DMS 273 (cell line): ENCODE measurements around the gene INHBA.

ENCODE experiments used
- DNase-seq: peaks from one replicate; lab custom pipeline; 2025; ENCODE audit not compliant: unreplicated experiment; lab: John Stamatoyannopoulos, UW

Gene INHBA

GRCh38 chr7:41689815-41690214 lies 13.1 kb downstream of the INHBA start:
- no peak for DNase-seq

DNA sequence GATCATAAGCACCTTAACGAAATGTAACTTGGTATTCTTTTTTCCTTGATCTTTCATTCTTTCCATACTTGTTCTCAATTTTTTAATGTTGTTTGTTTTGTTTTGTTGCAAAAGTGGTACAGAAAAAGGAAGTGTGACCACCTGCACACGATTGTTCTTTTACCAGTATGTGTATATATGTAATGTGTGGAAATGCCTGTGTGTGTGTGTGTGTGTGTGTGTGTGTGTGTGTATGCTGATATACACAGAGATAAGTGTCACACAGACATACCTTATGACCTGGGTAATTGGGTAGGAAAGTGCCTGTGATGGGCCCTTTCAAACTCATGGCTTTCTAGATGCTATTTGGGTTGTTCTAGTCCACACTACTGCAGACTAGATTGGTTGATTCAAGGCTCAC lies 14.0 kb downstream of the INHBA start:
- DNase-seq: no peak

- no peak for DNase-seq
These were observed 14.8 kb downstream of the INHBA start for GRCh38 chr7:41688012-41688625.

- DNase-seq: no peak
These were observed 17.2 kb downstream of the INHBA start for GRCh38 chr7:41685684-41686083.

DNA sequence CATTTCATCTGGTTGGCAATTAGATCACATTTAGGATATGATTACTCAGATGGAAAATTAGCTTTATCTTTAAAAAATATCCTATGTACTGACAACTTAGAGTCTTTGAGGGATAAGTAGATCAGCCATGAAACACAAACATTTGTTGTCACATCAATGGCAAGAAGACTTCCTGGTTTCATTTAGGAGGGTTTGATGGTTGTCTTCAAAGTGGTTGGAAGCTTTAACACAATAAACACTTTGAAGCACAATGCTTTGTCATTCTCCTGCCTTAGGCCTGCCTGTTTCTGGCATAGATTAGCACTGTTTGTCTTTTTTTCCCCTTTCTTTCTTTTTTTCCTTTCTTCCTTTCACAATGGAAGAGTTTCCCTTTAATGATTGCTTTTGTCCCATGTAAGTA lies 20.5 kb downstream of the INHBA start:
- no peak for DNase-seq

DNA sequence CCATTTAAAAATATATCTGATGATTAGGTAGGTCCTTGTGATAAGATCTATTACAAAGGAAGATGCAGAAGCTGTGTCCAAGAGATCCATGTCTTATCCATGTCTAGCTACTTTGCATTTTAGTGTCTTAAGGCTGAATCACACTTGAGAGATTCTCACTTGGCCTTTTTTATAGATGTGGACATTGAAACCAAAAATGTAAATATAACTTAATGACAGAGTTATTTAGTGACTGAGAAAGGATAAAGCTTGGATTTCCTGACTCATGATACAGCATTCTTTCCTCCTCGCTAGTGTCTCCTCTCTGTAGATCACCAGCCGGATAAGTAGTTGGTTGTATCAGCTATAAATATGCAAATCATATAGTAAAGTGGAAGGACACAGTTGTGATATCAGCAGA lies 23.3 kb downstream of the INHBA start:
- DNase-seq: no peak

DNA sequence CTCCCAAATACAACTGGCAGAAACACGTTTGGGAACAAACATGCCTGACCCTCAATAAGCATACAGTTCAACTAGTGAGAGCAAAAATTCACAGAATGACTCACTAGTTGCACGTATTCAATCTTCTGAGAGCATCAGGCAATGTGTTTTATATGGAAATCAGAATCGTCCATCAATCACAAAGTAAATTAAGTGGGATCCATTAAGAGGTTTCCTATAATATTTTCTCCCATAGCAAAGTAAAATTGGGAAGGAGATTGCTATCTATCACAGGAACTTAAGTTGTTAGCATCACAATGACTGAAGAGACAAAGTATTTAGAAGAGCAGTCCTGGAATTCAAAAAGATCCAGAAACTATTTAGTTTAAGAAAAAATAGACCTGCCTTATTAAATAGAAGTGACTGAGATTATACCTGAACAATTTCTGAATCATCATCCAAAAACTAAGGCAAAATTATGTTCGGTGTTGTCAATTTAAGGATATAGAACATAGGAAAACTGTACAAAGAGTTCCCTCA lies 28.3 kb downstream of the INHBA start:
- DNase-seq: no peak

DNA sequence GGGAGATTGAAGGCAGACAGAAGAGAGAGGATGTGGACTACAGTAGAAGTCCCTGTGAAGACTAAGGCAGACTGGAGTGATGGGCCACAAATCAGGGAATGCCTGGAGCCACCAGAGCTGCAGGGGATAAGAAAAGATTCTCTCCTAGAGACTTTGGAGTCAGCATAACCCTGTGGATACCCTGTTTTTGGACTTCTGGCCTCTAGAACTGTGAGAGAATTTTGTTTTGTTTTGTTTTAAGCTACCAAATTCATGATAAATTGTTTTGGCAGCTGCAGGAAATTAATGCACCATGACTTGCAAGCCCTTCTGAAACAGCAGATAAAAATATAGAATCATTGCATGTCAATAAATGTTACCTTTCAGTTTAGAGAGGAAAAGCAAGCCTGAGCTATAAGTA lies 41.3 kb downstream of the INHBA start:
- no peak for DNase-seq

GRCh38 chr7:41659539-41659938 lies 43.4 kb downstream of the INHBA start:
- DNase-seq: no peak

DNA sequence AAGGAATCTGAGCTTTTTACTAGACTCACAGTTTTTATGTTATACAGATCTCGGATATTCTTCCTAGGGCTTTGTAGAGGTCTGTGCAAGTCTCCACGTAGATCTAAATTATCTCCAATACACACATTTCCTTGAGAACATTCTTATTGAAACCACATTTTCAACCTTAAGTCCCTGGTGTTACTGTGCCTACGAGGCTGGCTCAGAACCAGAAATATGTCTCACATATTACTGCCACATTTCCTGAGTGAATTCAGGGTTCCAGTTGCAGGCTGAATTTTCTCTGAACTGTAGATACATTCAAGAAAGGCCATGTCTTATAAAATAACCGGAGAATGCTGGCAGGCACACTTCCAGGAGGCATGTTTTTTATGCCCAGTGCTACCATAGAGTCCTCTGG lies 46.5 kb downstream of the INHBA start:
- no peak for DNase-seq

- DNase-seq: no peak
These were observed 47.5 kb downstream of the INHBA start for GRCh38 chr7:41655426-41655825.

- DNase-seq: no peak
These were observed 50.6 kb downstream of the INHBA start for GRCh38 chr7:41652267-41652666.

GRCh38 chr7:41648501-41648900 lies 54.4 kb downstream of the INHBA start:
- DNase-seq: no peak

DNA sequence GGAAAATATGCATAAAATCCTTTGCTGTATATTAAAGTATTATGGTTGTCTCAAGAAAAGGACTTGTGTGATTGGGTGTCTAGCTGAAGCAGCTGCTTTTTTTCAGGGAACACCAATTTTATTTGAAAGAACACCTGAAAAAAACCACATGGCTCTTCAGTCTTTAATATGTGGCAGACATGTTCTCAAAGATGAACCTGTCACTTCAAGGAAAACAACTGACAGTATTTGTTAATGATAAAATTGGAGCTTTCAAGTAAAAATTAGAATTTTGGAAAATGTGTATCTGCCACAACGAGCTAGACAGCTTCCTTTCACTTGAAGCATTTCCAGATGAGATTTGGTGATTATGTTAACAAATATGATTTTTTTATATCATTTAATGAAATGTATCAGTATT lies 59.3 kb downstream of the INHBA start:
- DNase-seq: no peak

GRCh38 chr7:41641665-41642014 lies 61.2 kb downstream of the INHBA start:
- no peak for DNase-seq

DNA sequence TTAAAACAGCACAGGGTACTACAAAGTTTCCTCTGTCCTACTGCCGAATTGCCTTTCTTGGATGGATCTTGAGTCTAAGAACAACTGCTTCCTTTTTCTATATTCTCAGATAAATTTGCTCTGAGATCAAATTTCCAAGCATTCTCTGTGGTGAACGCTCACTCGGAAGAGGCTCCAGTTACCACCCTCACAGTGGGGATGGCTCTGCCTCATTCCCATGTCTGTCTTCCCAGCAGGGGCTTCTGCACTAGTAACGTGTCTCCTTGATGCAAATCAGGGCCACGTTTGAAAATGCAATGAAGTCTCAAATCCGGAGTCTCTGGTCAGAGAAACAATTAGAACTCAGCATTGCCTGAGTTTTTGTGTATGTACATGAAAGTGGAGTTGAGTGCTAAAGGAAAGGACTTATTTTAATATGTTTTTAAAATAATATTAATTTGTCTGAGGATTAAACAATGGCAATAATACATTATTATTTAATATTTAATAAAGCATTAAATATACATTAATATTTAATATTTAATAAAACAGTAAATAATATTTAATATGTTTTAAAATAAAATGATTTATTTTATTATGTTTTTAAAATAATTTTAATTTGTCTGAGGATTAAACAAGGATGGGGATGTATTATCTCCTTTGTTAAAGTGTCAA lies 61.8 kb downstream of the INHBA start:
- DNase-seq: no peak

- DNase-seq: no peak
These were observed 62.4 kb downstream of the INHBA start for GRCh38 chr7:41640487-41640886.

DNA sequence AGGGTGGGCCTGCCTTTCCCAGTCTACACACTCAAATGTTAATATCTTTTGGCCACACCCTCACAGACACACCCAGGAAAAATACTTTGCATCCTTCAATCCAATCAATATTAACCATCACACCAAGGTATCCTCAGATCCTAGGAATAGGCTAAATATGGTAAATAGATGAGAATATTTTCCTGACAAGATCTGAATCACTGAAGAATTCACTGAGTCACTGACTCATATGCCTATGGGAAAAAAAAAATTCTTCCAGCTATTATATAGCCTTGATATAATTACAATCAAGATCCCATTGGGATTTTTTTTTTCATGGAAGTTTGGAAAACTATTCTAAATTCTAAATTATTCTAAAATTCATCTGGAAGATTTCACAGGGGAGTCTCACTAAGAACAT lies 65.8 kb downstream of the INHBA start:
- DNase-seq: no peak
